NCI-H226 (cell line): Measurements from ENCODE around the gene RNFT2.

ENCODE experiments used
- DNase-seq: peaks from one replicate; pipeline ENCODE4 v3.0.0-alpha.2; 2015

RNFT2 gene

GRCh38 chr12:116839287-116839830 is 101.2 kb downstream of the RNFT2 start:
- no peak for DNase-seq

GRCh38 chr12:116843085-116843484 is 105.0 kb downstream of the RNFT2 start:
- DNase-seq: no peak

GRCh38 chr12:116849216-116849615 is 111.1 kb downstream of the RNFT2 start:
- no peak for DNase-seq

GRCh38 chr12:116852303-116852702 is 114.2 kb downstream of the RNFT2 start:
- no peak for DNase-seq

- DNase-seq: no peak
Measured at GRCh38 chr12:116853507-116853906, 115.4 kb downstream of the RNFT2 start.

- no peak for DNase-seq
Measured at GRCh38 chr12:116855744-116856470, 117.8 kb downstream of the RNFT2 start.

GRCh38 chr12:116856729-116857128 is 118.6 kb downstream of the RNFT2 start:
- no peak for DNase-seq

- DNase-seq: no peak
Measured at GRCh38 chr12:116859079-116859478, 121.0 kb downstream of the RNFT2 start.

GRCh38 chr12:116860263-116860662 is 122.1 kb downstream of the RNFT2 start:
- no peak for DNase-seq

GRCh38 chr12:116861320-116861719 is 123.2 kb downstream of the RNFT2 start:
- no peak for DNase-seq

GRCh38 chr12:116862167-116862566 is 124.1 kb downstream of the RNFT2 start:
- DNase-seq: no peak

GRCh38 chr12:116863275-116863767 is 125.2 kb downstream of the RNFT2 start:
- DNase-seq: no peak

GRCh38 chr12:116864371-116865160 is 126.5 kb downstream of the RNFT2 start:
- DNase-seq: peak; percentile 76

- DNase-seq: no peak
Measured at GRCh38 chr12:116867523-116867922, 129.4 kb downstream of the RNFT2 start.

- DNase-seq: no peak
Measured at GRCh38 chr12:116870306-116870705, 132.2 kb downstream of the RNFT2 start.

- DNase-seq: no peak
Measured at GRCh38 chr12:116874324-116874995, 136.3 kb downstream of the RNFT2 start.

GRCh38 chr12:116876151-116876869 is 138.2 kb downstream of the RNFT2 start:
- DNase-seq: no peak

- DNase-seq: peak; percentile 42
Measured at GRCh38 chr12:116878567-116879508, 140.7 kb downstream of the RNFT2 start.

- DNase-seq: no peak
Measured at GRCh38 chr12:116879509-116880212, 141.5 kb downstream of the RNFT2 start.

GRCh38 chr12:116880213-116880816 is 142.2 kb downstream of the RNFT2 start:
- DNase-seq: no peak
